Hepatic stellate cell (primary cell): ENCODE results near the gene ZBTB17.
"Not testable (repeated sequence)": the region's sequence is repeated elsewhere in the genome, so short reads cannot be mapped to it uniquely, and the experiment has no call there.

Experiments used
- DNase-seq: peaks from one replicate; pipeline ENCODE4 v3.0.0; 2011; ENCODE audit warnings: low spot score

The ZBTB17 gene

DNA sequence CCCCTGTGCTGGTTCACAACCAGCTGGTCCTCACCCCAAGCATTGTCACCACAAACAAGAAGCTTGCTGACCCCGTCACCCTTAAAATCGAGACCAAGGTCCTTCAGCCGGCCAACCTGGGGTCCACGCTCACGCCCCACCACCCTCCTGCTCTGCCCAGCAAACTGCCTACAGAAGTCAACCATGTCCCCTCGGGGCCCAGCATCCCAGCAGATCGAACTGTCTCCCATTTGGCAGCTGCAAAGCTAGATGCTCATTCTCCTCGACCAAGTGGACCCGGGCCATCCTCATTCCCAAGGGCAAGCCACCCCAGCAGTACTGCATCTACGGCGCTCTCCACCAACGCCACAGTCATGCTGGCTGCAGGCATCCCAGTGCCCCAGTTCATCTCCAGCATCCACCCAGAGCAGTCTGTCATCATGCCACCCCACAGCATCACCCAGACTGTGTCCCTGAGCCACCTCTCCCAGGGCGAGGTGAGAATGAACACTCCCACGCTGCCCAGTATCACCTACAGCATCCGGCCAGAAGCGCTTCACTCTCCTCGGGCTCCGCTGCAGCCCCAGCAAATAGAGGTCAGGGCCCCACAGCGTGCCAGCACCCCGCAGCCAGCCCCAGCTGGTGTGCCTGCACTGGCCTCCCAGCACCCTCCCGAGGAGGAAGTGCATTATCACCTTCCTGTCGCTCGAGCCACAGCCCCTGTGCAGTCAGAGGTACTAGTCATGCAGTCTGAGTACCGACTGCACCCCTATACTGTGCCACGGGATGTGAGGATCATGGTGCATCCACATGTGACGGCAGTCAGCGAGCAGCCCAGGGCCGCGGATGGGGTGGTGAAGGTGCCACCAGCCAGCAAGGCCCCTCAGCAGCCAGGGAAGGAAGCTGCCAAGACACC, 40.6 kb downstream of the ZBTB17 start:
- DNase-seq, result no peak

GRCh38 chr1:15934211-15935055, 41.5 kb downstream of the ZBTB17 start:
- no peak for DNase-seq

DNA sequence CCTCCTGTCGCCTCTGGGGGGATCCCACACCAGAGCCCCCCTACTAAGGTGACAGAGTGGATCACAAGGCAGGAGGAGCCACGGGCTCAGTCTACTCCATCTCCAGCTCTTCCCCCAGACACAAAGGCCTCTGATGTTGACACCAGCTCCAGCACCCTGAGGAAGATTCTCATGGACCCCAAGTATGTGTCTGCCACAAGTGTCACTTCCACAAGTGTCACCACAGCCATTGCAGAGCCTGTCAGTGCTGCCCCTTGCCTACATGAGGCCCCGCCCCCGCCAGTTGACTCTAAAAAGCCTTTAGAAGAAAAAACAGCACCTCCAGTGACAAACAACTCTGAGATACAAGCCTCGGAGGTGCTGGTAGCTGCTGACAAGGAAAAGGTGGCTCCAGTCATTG, 42.2 kb downstream of the ZBTB17 start:
- DNase-seq, result no peak

GRCh38 chr1:15932612-15933011, 43.3 kb downstream of the ZBTB17 start:
- no peak for DNase-seq

- DNase-seq, result no peak
These were observed 44.0 kb downstream of the ZBTB17 start for GRCh38 chr1:15931884-15932283.

DNA sequence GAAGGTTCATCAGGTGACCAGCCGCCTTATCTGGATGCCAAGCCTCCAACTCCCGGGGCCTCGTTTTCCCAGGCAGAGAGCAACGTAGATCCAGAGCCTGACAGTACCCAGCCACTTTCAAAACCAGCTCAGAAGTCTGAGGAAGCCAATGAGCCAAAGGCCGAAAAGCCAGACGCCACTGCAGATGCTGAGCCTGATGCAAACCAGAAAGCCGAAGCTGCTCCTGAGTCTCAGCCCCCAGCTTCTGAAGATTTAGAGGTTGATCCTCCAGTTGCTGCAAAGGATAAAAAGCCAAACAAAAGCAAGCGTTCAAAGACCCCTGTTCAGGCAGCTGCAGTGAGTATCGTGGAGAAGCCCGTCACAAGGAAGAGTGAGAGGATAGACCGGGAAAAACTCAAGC, 44.5 kb downstream of the ZBTB17 start:
- DNase-seq, result no peak

DNA sequence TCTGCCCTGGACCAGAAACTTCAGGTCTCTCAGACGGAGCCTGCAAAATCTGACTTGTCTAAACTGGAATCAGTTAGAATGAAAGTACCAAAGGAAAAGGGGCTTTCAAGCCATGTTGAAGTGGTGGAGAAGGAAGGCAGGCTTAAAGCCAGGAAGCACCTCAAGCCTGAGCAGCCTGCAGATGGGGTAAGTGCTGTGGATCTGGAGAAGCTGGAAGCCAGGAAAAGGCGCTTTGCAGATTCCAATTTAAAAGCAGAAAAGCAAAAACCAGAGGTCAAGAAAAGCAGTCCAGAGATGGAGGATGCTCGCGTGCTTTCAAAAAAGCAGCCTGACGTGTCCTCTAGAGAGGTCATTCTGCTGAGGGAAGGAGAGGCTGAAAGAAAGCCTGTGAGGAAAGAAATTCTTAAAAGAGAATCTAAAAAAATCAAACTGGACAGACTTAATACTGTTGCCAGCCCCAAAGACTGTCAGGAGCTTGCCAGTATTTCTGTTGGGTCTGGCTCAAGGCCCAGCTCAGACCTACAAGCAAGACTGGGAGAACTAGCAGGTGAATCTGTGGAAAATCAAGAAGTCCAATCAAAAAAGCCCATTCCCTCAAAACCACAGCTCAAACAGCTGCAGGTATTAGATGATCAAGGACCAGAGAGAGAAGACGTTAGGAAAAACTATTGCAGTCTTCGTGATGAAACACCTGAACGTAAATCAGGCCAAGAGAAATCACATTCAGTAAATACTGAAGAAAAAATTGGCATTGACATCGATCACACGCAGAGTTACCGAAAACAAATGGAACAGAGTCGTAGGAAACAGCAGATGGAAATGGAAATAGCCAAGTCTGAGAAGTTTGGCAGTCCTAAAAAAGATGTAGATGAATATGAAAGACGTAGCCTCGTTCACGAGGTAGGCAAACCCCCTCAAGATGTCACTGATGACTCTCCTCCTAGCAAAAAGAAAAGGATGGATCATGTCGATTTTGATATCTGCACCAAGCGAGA, 46.6 kb downstream of the ZBTB17 start:
- no peak for DNase-seq

- DNase-seq, result not testable (repeated sequence)
These were observed 49.5 kb downstream of the ZBTB17 start for GRCh38 chr1:15926448-15926847.

GRCh38 chr1:15923241-15923640, 52.7 kb downstream of the ZBTB17 start:
- no peak for DNase-seq

DNA sequence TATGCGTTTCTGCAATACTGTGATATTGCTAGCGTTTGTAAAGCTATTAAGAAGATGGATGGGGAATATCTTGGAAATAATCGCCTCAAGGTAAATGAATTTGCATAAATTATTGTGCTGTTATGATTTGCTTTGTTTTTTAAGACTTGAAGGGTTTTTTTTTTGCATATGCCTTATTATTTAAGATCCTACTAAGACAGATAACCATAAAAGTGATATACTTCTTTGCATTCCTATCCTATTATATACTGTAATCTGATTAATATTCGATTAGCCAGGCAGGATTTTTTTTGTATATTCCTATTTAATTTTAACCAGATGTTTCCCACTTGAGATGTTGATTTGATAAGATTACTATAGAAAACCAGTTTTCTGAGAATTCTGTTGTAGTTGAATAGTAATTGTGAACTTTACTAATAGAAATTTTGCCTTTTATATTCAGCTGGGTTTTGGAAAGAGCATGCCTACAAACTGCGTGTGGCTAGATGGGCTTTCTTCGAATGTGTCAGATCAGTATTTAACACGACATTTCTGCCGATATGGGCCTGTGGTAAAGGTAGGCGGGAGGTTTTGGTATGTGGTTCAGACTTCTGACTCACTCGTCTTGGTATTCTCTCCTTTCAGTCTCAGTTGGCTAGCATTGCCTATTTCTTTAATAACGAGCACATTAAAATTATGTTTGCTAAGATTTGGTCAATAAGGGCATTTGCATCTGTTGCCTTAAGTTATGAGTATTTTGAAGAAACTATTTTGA, 56.8 kb downstream of the ZBTB17 start:
- no peak for DNase-seq

GRCh38 chr1:15916916-15917315, 59.0 kb downstream of the ZBTB17 start:
- no peak for DNase-seq

- DNase-seq, result no peak
These were observed 59.5 kb downstream of the ZBTB17 start for GRCh38 chr1:15916417-15916816.

GRCh38 chr1:15915991-15916390, 59.9 kb downstream of the ZBTB17 start:
- DNase-seq, result no peak

DNA sequence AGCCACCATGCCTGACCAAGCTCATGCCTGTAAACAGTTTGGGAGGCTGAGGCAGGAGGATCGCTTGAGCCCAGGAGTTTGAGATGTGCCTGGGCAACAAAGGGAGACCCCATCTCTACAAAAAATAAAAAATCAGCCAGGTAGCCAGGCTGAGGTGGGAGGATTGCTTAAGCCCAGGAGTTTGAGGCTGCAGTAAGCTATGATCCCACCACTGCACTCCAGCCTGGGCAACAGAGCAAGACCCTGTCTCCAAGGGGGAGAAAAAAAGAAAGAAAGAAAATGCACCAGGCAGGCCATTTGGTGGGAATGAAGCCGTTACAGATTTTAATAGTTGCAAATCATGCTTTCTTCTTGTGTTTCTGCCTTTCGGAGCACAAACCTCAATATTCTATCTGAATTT, 62.3 kb downstream of the ZBTB17 start:
- DNase-seq, result not testable (repeated sequence)

DNA sequence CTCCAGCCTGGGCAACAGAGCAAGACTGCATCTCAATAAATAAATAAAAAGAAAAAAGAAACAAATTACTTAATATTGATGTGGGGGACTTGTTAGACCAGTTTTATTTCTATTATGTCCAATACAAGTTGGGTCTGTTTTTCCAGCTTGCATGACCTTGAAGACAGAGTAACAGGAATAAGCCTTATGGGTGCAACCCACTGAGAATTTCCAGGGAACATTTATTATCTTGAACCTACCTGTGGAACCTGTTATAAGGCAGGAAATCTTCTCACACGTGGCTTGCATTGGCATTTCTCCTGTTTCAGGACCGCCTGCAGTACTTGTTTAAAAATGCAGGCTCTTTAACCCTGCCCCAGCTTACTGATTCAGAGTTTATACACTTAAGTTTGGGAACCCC, 64.0 kb downstream of the ZBTB17 start:
- no peak for DNase-seq

GRCh38 chr1:15911141-15911540, 64.8 kb downstream of the ZBTB17 start:
- DNase-seq, result no peak

DNA sequence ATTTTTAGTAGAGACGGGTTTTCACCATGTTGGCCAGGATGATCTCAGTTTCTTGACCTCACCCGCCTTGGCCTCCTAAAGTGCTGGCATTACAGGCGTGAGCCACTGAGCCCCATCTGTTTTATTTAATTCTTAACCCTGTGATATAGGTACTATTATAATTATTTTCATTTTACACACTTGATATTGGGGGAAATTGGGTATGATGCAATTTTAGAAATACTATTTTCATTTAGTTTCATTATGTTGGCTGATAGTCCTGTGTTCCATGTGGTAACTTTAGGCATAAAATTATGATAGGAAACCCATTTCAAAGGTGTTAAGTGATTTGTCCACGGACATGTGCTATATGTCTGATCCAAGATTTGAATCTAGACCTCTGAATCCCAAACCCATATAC, 67.3 kb downstream of the ZBTB17 start:
- no peak for DNase-seq

DNA sequence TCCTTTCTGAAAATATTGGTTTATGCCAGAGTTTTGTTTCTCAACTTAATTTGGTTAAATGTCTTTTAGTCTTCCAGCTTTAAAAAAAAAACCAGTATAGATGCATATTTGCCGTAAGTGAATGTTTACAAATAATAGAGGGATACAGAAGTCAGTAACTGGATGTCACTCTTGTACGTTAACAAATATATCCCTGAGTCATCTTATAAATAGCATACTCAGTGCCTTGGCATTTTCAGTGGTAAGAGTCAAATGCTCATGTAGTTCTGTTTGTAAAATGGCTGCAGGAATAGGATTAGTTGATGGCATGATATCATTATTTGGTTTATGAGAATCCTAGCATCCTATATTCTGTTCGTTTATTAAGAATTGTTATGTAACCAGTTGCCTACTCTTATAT, 73.0 kb downstream of the ZBTB17 start:
- peak; percentile 24 for DNase-seq

DNA sequence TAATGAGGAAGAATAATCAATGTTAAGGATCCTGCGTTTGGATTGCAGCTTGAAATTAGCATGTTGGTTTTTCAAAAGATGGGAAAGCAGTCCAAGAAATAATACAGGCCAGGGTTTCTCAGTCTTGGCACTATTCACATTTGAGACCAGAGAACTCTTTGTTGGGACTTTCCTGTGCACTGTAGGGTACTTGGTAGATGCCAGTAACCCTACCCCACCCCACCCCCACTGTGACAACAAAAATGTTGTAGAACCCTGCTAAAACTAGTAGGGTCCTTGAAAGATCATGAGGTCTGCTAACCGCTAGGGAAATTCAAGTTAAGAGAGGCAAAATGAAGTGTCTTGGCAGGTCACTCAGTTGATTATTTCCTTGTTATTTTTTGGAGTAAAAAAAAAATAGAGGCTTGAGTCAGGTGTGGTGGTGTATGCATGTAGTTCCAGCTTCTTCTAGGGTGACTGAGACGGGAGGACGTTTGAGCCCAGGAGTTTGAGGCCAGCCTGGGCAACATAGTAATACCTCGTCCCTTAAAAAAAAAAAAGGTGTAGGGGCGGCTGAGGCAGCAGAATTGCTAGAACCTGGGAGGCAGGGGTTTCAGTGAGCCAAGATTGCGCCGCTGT, 75.1 kb downstream of the ZBTB17 start:
- no peak for DNase-seq

GRCh38 chr1:15899266-15899665, 76.6 kb downstream of the ZBTB17 start:
- DNase-seq, result no peak
